HUES64 (cell line): Measurements from ENCODE around the gene SLC16A1.

Source experiments
- H3K27ac ChIP-seq: 2 replicates; pipeline ENCODE4 v1.7.0; 2013; ENCODE audit warnings: low read depth, low read length, inconsistent platforms
- H3K27me3 ChIP-seq: 2 replicates; pipeline ENCODE4 v1.6.1; 2013; ENCODE audit warnings: mild to moderate bottlenecking, low read length; ENCODE audit not compliant: insufficient read depth
- H3K36me3 ChIP-seq: 2 replicates; pipeline ENCODE4 v1.6.1; 2013; ENCODE audit warnings: mild to moderate bottlenecking, low read length; ENCODE audit not compliant: insufficient read depth
- H3K4me1 ChIP-seq: 2 replicates; pipeline ENCODE4 v1.6.1; 2013; ENCODE audit warnings: mild to moderate bottlenecking, low read length, moderate library complexity; ENCODE audit not compliant: insufficient read depth
- H3K4me3 ChIP-seq: 2 replicates; pipeline ENCODE4 v1.5.1; 2013; ENCODE audit warnings: mild to moderate bottlenecking, low read length, moderate library complexity
- H3K9ac ChIP-seq: 2 replicates; pipeline ENCODE4 v1.6.1; 2013; ENCODE audit warnings: mild to moderate bottlenecking, low read depth, low read length
- H3K9me3 ChIP-seq: 2 replicates; pipeline ENCODE4 v1.6.1; 2013; ENCODE audit warnings: low read depth, low read length; ENCODE audit not compliant: insufficient read depth
- WGBS: fragments of 150-250, 120-280 bp; methylation state at CpG from one replicate; pipeline ENCODE4 v1.1.7; 2013; ENCODE audit warnings: missing lambda C conversion rate; 5-methylcytosine and 5-hydroxymethylcytosine counted together

SLC16A1 gene

DNA sequence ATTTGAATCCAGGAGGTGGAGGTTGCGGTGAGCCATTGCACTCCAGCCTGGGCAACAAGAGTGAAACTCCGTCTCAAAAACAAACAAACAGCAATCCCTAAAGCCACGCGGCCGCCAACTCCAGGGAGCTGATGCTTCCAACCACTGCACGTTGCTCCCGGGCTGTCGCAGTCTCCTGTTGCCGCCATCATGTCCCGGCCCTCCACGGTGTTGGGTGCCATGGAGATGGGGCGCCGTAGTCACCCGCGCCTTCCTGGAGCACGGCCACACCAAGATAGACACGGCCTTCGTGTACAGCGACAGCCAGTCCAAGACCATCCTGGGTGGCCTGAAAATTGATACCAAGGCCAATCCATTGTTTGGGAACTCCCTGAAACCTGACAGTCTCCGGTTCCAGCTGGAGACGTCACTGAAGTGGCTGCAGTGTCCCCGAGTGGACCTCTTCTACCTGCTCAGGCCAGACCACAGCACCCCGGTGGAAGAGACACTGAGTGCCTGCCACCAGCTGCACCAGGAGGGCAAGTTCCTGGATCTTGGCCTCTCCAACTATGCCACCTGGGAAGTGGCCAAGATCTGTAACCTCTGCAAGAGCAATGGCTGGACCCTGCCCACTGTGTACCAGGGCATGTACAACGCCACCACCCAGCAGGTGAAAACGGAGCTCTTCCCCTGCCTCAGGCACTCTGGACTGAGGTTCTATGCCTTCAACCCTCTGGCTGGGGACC lies 32.6 kb downstream of the SLC16A1 start:
- no peak overlapping the region for H3K4me3 ChIP-seq
- no peaks in the 10 kb centered on the region for H3K4me1 ChIP-seq
- WGBS = 97% methylated on average over 24 of the region's 25 CpGs

DNA sequence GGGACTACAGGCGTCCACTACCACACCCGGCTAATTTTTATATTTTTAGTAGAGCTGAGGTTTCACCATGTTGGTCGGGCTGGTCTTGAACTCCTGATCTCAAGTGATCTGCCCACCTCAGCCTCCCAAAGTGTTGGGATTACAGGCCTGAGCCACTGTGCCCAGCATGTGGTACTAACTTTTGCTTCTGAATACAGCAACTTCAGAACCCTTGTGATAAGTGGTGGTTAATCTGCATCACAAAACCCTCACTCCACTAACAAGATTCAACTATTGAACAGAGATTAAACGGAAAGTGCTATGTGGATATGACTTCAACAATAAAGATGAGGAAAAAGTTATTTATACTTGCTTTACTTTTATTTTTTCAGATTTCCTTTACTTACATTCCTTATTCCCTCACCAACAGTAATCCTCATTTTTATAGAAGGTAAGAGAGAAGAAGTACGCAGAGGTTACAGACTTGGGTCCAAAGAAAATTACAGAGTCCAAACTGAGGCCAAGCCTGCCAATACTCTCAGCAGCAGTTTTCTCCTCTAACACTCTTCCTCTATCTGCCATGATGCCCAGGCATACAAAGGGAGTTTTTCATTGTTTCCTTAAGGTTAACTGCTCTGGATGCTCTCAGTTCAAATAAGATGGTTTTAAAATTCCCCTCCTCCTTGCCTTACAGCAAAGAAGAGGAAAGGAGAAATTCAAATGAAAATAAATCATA lies 44.3 kb downstream of the SLC16A1 start:
- peaks cover 55% of the 10 kb centered on the region for H3K4me1 ChIP-seq
- H3K9me3 ChIP-seq = no peaks in the 10 kb centered on the region
- H3K36me3 ChIP-seq = peaks cover 61% of the 10 kb centered on the region
- H3K9ac ChIP-seq = peak overlapping the region; percentile 17; the same call in 1 of the 2 replicates
- H3K4me3 ChIP-seq = no peak overlapping the region
- H3K27me3 ChIP-seq = no peaks in the 10 kb centered on the region
- 74% methylated on average over 4 of the region's 5 CpGs for WGBS
- peak overlapping the region; percentile 68 for H3K27ac ChIP-seq

More for the DNA sequence above, 32.6 kb downstream of the SLC16A1 start:
- no peak overlapping the region for H3K9ac ChIP-seq
- no peaks in the 10 kb centered on the region for H3K9me3 ChIP-seq
- peak overlapping the region; percentile 24; the same call in 1 of the 2 replicates for H3K27ac ChIP-seq
- peaks cover 97% of the 10 kb centered on the region for H3K36me3 ChIP-seq
- no peaks in the 10 kb centered on the region for H3K27me3 ChIP-seq

DNA sequence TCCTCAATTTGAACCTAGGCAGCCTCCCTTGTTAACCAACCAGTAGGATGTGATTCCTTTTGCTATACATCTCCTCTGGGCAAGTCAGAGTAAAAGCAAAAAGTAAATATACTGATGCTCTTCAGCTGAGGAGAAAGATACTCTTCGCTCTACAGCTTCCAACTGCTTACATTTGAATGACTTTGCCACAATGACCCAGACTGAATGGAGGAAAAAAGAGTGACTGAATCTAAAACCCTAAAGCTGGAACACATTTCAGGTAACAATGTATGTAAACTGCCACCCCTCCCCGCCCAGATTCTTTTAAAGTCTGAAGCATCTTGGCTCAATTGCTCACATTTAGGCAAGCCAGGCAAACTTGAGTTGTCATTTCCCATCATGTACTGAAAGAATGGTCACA lies 46.1 kb downstream of the SLC16A1 start:
- H3K4me1 ChIP-seq = peaks cover 62% of the 10 kb centered on the region
- peaks cover 45% of the 10 kb centered on the region for H3K36me3 ChIP-seq
- H3K27ac ChIP-seq = peak overlapping the region; percentile 59
- no peaks in the 10 kb centered on the region for H3K9me3 ChIP-seq
- WGBS = 80% methylated on average over 2 of the region's 2 CpGs
- peak overlapping the region; percentile 41; the same call in 1 of the 2 replicates for H3K9ac ChIP-seq
- H3K27me3 ChIP-seq = no peaks in the 10 kb centered on the region
- no peak overlapping the region for H3K4me3 ChIP-seq

DNA sequence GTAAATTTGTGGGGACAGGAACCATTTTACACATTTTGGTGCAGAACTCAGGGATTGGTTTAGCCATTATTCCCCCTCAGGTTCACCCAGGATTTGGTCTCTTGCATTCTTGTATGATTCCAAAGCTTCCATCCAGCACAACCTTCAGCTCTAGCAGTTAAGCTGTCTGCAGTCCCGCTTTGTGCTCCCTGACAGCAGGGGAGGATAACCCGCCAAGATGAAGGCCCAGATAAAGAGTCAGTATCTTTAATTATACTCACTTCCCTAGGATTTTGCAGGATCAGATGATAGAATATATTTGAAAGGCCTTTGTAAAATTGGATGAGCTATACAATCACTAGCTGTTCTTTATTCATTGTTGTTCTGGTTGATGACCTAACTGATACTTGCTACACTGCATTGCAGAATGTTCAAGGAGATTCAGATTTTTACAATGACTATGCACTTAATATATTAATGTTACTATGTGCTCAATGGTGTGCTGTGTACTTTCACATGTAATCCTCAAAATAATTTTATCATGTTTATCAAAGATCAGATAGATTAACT lies 49.8 kb downstream of the SLC16A1 start:
- WGBS = 73% methylated on average over 2 of the region's 2 CpGs
- H3K9me3 ChIP-seq = no peaks in the 10 kb centered on the region
- no peaks in the 10 kb centered on the region for H3K27me3 ChIP-seq
- H3K27ac ChIP-seq = peak overlapping the region; percentile 71
- H3K36me3 ChIP-seq = peaks cover 16% of the 10 kb centered on the region
- H3K4me1 ChIP-seq = peaks cover 48% of the 10 kb centered on the region
- H3K9ac ChIP-seq = no peak overlapping the region
- no peak overlapping the region for H3K4me3 ChIP-seq

DNA sequence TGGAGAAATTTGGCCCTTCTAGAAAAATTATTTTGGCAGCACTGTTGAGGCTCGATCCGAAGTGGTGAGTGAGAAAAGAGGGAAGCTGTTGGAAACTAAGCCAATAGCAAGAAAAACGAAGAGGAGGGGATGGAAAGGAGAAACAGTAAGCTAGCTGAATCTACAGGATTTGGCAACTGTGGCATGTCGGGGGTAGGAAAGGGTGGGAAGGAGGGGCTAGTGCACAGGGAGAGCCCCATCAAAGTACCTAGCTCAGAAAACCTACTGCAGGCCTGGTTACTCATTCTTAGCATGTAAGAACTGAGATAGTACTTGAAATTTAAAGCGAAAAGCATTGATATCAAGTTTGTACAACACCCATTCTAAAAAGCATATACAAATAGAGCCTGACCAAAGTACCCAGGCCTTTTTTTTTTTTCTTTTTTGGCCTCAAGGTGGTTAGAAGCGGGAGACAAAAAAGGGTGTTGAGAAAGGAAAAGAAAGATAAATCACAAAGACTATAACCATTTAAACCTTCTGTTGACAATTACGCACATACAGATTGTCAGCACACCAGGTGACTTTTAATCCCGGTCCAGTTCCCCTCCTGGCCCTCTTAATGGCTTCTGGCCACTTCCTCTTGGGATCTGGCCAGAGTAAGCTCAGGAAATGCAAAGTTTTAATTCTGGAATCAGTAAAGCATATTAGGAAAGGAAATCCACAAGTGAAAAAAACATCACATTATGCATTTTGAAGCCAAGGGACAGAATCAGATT lies 50.4 kb downstream of the SLC16A1 start:
- H3K36me3 ChIP-seq = peaks cover 11% of the 10 kb centered on the region
- no peak overlapping the region for H3K4me3 ChIP-seq
- 55% methylated on average over 7 of the region's 8 CpGs for WGBS
- H3K27ac ChIP-seq = peak overlapping the region; percentile 71
- no peaks in the 10 kb centered on the region for H3K9me3 ChIP-seq
- H3K4me1 ChIP-seq = peaks cover 42% of the 10 kb centered on the region
- H3K27me3 ChIP-seq = no peaks in the 10 kb centered on the region
- no peak overlapping the region for H3K9ac ChIP-seq

DNA sequence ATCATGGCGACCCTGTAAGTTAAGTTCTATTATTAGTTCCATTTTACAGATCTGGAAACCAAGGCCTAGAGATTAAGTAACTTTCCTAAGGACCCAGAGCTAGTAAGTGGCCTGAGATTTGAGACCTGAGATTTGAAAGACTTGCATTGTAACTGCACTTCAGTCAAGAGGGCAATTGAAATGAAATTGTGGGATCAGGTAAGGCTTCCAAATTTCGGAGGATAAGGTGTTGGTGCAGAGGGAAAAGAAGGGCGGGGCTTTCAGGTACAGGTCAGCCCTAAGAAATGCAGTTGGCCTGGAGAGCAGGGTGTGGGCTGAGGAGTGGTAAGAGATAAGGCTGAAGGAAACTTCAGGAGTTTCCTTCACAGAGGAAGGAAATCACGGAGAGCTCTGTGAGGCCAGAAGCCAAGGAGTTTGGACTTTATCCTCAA lies 51.1 kb downstream of the SLC16A1 start:
- peaks cover 4% of the 10 kb centered on the region; the same call in 1 of the 2 replicates for H3K36me3 ChIP-seq
- 0 out of 2 replicates have a peak, but pooled peaks cover under 1% of the 10 kb centered on the region for H3K9me3 ChIP-seq
- peaks cover 35% of the 10 kb centered on the region for H3K4me1 ChIP-seq
- H3K27me3 ChIP-seq = no peaks in the 10 kb centered on the region
- H3K27ac ChIP-seq = peak overlapping the region; percentile 71
- no peak overlapping the region for H3K4me3 ChIP-seq
- WGBS = 75% methylated on average over 4 of the region's 4 CpGs
- H3K9ac ChIP-seq = no peak overlapping the region

DNA sequence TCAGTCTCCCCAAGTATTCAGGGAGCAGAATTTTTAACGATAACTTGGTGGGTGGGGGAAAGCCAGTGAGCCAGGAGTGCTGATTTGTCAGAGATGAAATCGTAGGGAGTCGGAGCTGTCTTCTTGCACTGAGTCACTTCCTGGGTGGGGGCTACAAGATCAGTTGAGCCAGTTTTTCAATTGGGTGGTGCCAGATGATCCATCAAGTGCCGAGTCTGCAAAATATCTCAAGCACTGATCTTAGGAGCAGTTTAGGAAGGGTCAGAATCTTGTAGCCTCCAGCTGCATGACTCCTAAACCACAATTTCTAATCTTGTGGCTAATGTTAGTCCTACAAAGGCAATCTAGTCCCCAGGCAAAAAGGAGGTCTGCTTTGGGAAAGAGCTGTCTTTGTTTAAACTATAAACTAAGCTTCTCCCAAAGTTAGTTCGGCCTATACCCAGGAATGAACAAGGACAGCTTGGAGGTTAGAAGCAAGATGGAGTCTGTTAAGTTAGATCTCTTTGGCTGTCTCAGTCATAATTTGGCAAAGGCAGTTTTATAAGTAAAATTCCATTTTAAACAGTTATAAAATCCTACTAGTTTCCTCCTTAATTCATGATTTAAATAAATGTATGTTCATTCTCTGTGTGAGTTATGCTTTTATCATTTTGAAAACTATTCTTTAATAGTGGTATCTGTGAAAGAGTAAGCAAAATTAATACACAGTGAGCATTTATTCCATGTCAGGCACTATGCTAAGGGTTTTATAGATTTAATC lies 51.7 kb downstream of the SLC16A1 start:
- Histone ChIP-seq H3K9ac (no peak overlapping the region), H3K27ac (peak overlapping the region; percentile 71), H3K27me3 (no peaks in the 10 kb centered on the region), H3K4me1 (peaks cover 35% of the 10 kb centered on the region), H3K4me3 (no peak overlapping the region), H3K36me3 (peaks cover 4% of the 10 kb centered on the region; the same call in 1 of the 2 replicates), H3K9me3 (peaks cover 6% of the 10 kb centered on the region; the same call in 1 of the 2 replicates)
- WGBS = 88% methylated on average over 5 of the region's 5 CpGs

DNA sequence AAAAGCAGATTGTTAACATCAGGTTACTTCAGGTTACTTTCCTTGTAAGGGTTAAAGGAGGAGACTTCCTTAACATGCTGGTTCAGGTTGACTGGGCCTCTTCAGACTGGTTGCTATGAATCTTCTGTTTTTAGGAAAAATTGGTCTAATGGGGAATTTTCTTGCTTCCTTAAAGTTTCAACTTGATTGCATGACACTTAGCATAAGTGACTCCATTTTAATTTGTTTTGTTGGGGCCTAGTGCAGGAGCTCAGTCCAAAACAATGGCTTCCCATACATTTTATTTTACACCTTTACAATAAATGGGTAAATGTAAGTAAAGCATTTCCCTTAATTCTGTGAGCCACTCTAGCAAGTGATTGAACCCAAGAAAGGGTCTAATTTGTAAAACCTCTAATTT lies 53.8 kb downstream of the SLC16A1 start:
- Histone ChIP-seq H3K27ac (no peak overlapping the region), H3K4me1 (peaks cover 35% of the 10 kb centered on the region), H3K27me3 (no peaks in the 10 kb centered on the region), H3K4me3 (no peak overlapping the region), H3K9me3 (peaks cover 6% of the 10 kb centered on the region; the same call in 1 of the 2 replicates), H3K36me3 (no peaks in the 10 kb centered on the region; the same call in 1 of the 2 replicates), H3K9ac (no peak overlapping the region)

DNA sequence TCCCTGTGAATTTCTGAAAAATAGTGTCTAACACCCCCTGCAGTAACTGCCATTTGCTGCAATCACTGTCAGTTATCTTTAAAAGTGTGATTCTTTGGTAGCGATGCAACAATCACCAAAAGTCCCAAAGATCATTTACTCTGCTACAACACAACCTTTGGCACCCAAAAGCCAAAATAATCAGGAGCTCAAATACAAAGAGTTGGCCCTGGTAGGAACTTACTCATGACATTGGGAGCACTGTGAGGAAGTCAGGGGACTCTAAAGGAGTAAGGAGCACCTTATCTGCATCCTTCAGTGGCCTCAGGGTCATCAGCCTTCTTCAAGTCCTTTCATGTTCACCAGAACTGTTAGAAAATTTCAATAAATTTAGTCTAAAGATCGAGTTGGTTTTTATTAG lies 54.6 kb downstream of the SLC16A1 start:
- no peaks in the 10 kb centered on the region; the same call in 1 of the 2 replicates for H3K36me3 ChIP-seq
- WGBS = 100% methylated on average over 2 of the region's 2 CpGs

DNA sequence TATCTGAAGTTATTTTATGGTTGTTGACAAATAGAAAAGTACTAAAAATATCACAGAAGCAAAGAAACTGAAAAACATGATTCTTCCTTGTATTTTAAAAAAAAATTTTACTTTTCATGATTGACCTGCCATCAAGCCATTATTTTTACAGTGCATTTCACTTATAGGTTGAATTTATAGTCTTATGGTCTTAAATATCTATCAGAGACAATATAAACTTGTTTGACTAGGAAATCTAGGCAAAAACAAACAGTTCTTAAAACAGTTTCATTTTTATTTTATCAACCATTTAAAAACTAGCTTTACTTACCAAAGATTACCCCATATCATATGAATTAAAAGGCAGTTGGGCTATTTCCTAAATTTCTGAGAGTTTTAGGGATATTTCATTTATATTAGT lies 59.2 kb downstream of the SLC16A1 start:
- peaks cover 32% of the 10 kb centered on the region for H3K9me3 ChIP-seq
- no peaks in the 10 kb centered on the region for H3K4me1 ChIP-seq
- H3K9ac ChIP-seq = no peak overlapping the region
- H3K27ac ChIP-seq = no peak overlapping the region
- no peaks in the 10 kb centered on the region for H3K27me3 ChIP-seq
- H3K36me3 ChIP-seq = no peaks in the 10 kb centered on the region; the same call in 1 of the 2 replicates
- no peak overlapping the region for H3K4me3 ChIP-seq

More for the DNA sequence above, 54.6 kb downstream of the SLC16A1 start:
- peaks cover 29% of the 10 kb centered on the region for H3K4me1 ChIP-seq
- no peaks in the 10 kb centered on the region for H3K27me3 ChIP-seq
- H3K9me3 ChIP-seq = peaks cover 14% of the 10 kb centered on the region
- H3K4me3 ChIP-seq = no peak overlapping the region
- H3K9ac ChIP-seq = no peak overlapping the region
- no peak overlapping the region for H3K27ac ChIP-seq
